Measurements from ENCODE around the gene PDAP1. TPM values are rescaled to one million over a fixed set of nuclear protein-coding genes. Genes with fewer than 3 reads are reported as not detected.

Gene PDAP1
- total RNA-seq, 1 experiment from 2014 or later = 180 TPM

GRCh38 chr7:99422625-99423024 is 14.2 kb upstream of the PDAP1 start:
- H3K4me1 ChIP-seq = 0 out of 2 replicates have a peak, but pooled peaks cover 5% of the 10 kb centered on the region
- H3K27me3 ChIP-seq (replicated peaks; ENCODE audit: control insufficient read depth, insufficient read depth, low read length) = no peaks in the 10 kb centered on the region
- no peak overlapping the region for H3K4me3 ChIP-seq (ENCODE audit: low read depth, low read length)
- Mint-ChIP-seq H3K4me1 (ENCODE audit: low read depth, unreplicated experiment) (peaks cover 9% of the 10 kb centered on the region), H3K27me3 (ENCODE audit: insufficient read depth, unreplicated experiment) (no peaks in the 10 kb centered on the region), H3K4me3 (ENCODE audit: unreplicated experiment) (no peak overlapping the region), H3K27ac (ENCODE audit: unreplicated experiment) (peak overlapping the region; percentile 28), H3K9me3 (ENCODE audit: unreplicated experiment) (no peaks in the 10 kb centered on the region), H3K36me3 (ENCODE audit: insufficient read depth, unreplicated experiment) (peaks cover 92% of the 10 kb centered on the region)
- intact Hi-C loops (cut with micrococcal nuclease; ENCODE audit: unreplicated experiment) = no loop called here
- TF ChIP-seq, protein P1, sequence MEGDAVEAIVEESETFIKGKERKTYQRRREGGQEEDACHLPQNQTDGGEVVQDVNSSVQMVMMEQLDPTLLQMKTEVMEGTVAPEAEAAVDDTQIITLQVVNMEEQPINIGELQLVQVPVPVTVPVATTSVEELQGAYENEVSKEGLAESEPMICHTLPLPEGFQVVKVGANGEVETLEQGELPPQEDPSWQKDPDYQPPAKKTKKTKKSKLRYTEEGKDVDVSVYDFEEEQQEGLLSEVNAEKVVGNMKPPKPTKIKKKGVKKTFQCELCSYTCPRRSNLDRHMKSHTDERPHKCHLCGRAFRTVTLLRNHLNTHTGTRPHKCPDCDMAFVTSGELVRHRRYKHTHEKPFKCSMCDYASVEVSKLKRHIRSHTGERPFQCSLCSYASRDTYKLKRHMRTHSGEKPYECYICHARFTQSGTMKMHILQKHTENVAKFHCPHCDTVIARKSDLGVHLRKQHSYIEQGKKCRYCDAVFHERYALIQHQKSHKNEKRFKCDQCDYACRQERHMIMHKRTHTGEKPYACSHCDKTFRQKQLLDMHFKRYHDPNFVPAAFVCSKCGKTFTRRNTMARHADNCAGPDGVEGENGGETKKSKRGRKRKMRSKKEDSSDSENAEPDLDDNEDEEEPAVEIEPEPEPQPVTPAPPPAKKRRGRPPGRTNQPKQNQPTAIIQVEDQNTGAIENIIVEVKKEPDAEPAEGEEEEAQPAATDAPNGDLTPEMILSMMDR (IDR thresholded peaks at IDR 0.05; ENCODE audit: insufficient read depth in 1 of 2, low read depth in 1 of 2, low read length in 1 of 2, severe bottlenecking in 1 of 2, unreplicated experiment in 1 of 2) = no peak
- no peak for DNase-seq
- ChIA-PET POLR2A (no interaction called here), CTCF (interaction anchor here (0.6 kb wide), 1 partner anchor 148 kb away, joined by 4 read pairs; no protein-coding TSS in a partner anchor)
- H3K36me3 ChIP-seq (ENCODE audit: control insufficient read depth, insufficient read depth, low read length) = peaks cover 15% of the 10 kb centered on the region
- BruUV-seq (replicated peaks) = TSS peak; percentile 10
- no peaks in the 10 kb centered on the region for H3K9me3 ChIP-seq

GRCh38 chr7:99422186-99422585 is 13.8 kb upstream of the PDAP1 start:
- peaks cover 95% of the 10 kb centered on the region for H3K36me3 Mint-ChIP-seq (ENCODE audit: insufficient read depth, unreplicated experiment)
- peaks cover 9% of the 10 kb centered on the region for H3K4me1 Mint-ChIP-seq (ENCODE audit: low read depth, unreplicated experiment)
- H3K4me3 Mint-ChIP-seq (ENCODE audit: unreplicated experiment) = no peak overlapping the region
- TF ChIP-seq, protein P1 (IDR thresholded peaks at IDR 0.05; ENCODE audit: insufficient read depth in 1 of 2, low read depth in 1 of 2, low read length in 1 of 2, severe bottlenecking in 1 of 2, unreplicated experiment in 1 of 2) = no peak
- Histone ChIP-seq H3K36me3 (ENCODE audit: control insufficient read depth, insufficient read depth, low read length) (peaks cover 16% of the 10 kb centered on the region), H3K9me3 (no peaks in the 10 kb centered on the region), H3K4me3 (ENCODE audit: low read depth, low read length) (no peak overlapping the region), H3K27me3 (replicated peaks; ENCODE audit: control insufficient read depth, insufficient read depth, low read length) (no peaks in the 10 kb centered on the region), H3K4me1 (0 out of 2 replicates have a peak, but pooled peaks cover 5% of the 10 kb centered on the region)
- POLR2A ChIA-PET = no interaction called here
- no peaks in the 10 kb centered on the region for H3K9me3 Mint-ChIP-seq (ENCODE audit: unreplicated experiment)
- DNase-seq = no peak
- BruUV-seq (replicated peaks) = no TSS peak
- intact Hi-C loops (cut with micrococcal nuclease; ENCODE audit: unreplicated experiment) = no loop called here
- CTCF ChIA-PET = interaction anchor here (0.6 kb wide), 1 partner anchor 147 kb away, joined by 4 read pairs; no protein-coding TSS in a partner anchor
- no peaks in the 10 kb centered on the region for H3K27me3 Mint-ChIP-seq (ENCODE audit: insufficient read depth, unreplicated experiment)
- no peak overlapping the region for H3K27ac Mint-ChIP-seq (ENCODE audit: unreplicated experiment)

DNA sequence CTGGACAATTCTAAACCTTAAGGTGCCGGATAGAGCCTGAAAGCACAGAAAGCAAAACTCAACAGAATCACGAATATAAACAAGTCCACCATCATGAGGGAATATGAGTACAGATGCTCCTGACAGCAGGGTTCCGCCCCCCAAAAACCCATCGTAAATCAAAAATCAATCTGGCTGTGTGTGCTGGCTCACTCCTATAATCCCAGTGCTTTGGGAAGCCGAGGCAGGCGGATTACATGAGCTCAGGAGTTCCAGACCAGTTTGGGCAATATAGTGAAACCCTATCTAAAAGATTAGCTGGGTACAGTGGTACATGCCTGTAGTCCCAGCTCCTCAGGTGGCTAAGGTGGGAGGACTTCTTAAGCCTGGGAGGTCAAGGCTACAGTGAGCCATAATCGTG is 12.6 kb upstream of the PDAP1 start:
- intact Hi-C loops (cut with micrococcal nuclease; ENCODE audit: unreplicated experiment) = no loop called here
- Histone ChIP-seq H3K4me1 (0 out of 2 replicates have a peak, but pooled peaks cover 5% of the 10 kb centered on the region), H3K9me3 (no peaks in the 10 kb centered on the region), H3K4me3 (ENCODE audit: low read depth, low read length) (no peak overlapping the region), H3K27me3 (replicated peaks; ENCODE audit: control insufficient read depth, insufficient read depth, low read length) (no peaks in the 10 kb centered on the region), H3K36me3 (ENCODE audit: control insufficient read depth, insufficient read depth, low read length) (peaks cover 18% of the 10 kb centered on the region)
- no TSS peak for BruUV-seq (replicated peaks)
- H3K4me3 Mint-ChIP-seq (ENCODE audit: unreplicated experiment) = no peak overlapping the region
- H3K4me1 Mint-ChIP-seq (ENCODE audit: low read depth, unreplicated experiment) = peaks cover 9% of the 10 kb centered on the region
- H3K9me3 Mint-ChIP-seq (ENCODE audit: unreplicated experiment) = no peaks in the 10 kb centered on the region
- DNase-seq = no peak
- POLR2A ChIA-PET = no interaction called here
- CTCF ChIA-PET = interaction anchor here (1.1 kb wide), 1 partner anchor 13 kb away, joined by 3 read pairs; the partner anchor contains the start of genes BUD31 and PDAP1
- TF ChIP-seq, protein P1 (IDR thresholded peaks at IDR 0.05; ENCODE audit: insufficient read depth in 1 of 2, low read depth in 1 of 2, low read length in 1 of 2, severe bottlenecking in 1 of 2, unreplicated experiment in 1 of 2) = no peak
- H3K36me3 Mint-ChIP-seq (ENCODE audit: insufficient read depth, unreplicated experiment) = peaks cover 100% of the 10 kb centered on the region
- no peak overlapping the region for H3K27ac Mint-ChIP-seq (ENCODE audit: unreplicated experiment)
- H3K27me3 Mint-ChIP-seq (ENCODE audit: insufficient read depth, unreplicated experiment) = no peaks in the 10 kb centered on the region

Measured in Caco-2 (cell line).